Stimulated activated CD8-positive, alpha-beta memory T cell treated with anti-CD3 and anti-CD28 coated beads, Interleukin-15, amount 100 ng/mL, for 24 hours (primary cell): ENCODE measurements around the gene IL3RA.

Experiments
- DNase-seq: peaks from one replicate; pipeline ENCODE4 v3.0.0-alpha.2; 2020; ENCODE audit warnings: low read depth

IL3RA gene

DNA sequence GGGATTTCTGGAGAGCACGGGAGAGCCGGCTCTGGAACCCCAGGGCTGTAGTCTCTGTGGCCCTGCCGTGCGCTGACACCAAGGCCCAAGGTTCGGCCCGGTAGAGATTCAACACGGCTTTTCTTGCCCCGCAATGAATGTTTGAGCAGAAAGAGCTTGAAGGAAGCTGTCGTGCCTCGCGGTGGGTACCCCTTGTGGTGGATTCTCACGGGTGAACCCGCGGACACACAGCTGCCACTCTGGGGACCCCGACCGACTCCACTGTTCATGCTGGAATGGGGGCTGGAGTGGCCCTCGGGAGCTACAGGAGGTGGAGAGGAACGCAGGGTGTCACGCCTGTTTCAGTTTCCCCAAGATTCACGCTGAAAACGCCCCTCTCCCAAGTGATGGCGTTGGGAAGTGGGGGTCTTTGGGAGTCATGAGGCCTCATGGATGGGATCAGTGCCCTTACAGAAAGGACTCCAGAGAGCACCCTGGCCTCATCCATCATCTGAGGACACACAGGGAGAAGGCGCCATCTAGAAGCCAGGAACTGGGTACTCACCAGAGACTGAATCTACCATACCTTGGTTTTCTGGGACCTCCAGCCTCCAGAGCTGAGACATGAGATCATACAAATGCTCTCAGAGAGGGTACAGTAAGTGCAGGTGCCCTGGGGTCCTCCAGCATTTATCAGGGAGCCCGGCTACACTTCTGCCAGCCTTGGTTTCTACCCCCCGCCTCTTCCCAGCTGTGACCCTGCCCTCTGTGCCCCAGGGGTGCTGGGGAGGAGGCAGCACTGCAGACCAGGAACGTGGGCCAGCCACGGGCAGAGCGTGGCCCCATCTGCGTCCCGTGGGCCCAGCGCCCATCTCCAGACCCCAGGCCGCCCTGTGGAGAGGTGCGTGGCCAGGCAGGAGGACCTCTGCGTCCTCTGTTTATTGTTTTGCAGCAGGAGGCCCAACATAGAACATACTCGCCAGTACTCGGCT lies 49.0 kb downstream of the IL3RA start:
- DNase-seq, result no peak

DNA sequence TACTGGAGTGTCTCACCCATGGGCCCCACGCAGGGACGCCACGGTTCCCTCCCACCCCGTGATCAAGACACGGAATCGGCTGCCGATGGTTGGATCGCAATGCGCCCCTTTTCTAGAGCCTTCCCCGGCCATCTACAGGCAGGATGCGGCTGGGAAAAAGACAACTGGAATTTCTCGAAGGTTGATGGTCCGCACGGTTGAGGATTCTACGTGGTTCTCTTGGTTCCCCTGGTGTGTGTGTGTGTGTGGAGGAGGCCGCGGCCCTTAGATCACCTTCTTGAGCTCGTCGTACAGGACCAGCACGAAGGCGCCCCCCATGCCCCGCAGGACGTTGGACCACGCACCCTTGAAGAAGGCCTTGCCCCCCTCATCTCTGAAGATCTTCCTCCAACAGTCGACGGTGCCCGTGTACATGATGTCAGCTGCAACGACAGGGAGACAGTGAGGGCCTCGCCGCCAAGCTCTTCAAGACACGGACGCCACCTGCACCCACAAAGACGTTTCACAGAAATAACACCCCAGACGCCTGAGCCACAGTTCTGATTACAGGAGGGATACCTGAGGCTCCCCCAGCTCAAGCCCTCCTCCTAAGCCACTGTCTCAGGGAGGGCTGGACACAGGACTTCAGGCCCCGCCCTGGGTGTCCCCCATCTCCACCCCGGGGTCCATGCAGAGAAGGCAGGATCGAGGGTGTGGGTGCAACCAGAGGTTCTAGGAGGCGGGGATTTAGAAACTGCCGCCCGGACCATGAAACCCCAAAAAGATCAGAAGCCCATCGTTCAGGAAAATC lies 49.9 kb downstream of the IL3RA start:
- DNase-seq, result no peak

DNA sequence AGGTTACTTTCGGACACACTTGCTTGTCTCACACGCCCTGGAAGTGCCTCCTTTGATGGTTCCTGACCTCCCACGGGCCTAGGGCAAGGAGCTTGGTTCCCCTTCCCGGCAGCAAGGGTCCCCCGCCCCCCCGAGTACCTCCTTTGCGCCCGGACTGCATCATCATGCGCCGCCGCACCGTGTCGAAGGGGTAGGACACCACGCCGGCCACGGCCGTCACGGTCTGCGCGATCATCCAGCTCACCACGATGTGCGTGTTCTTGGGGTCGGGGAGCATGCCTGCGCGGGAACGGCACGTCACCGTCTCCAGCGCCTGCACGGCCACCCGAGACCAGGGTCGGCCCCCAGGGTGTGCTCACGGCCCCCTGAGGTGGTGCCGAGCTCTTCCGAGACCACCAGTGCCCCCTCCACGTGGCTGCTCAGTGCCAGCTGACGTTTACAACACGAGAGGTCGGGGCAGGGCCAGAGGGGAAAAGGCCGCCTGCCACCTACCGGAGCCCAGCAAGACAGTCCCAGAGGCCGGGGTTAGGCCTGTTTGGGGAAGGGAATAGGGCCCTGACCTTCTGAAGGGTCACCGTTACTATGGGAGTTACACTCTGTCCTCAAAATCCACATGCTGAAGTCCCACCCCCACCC lies 50.7 kb downstream of the IL3RA start:
- DNase-seq, result no peak

DNA sequence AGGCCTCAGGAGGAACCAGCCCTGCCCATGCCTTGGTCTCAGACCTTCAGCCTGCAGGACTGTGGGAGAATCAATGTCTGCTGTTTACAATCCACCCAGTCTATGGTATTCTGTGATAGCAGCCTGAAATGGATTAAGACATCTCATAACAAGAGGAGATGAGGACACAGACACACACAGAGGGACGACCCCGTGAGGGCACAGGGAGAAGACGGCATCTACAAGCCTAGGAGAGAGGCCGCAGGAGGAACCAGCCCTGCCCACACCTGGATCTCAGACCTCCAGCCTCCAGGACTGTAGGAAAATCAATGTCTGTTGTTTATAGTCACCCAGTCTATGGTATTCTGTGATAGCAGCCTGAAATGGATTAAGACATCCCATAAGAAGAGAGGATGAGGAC lies 52.1 kb downstream of the IL3RA start:
- DNase-seq, result no peak

DNA sequence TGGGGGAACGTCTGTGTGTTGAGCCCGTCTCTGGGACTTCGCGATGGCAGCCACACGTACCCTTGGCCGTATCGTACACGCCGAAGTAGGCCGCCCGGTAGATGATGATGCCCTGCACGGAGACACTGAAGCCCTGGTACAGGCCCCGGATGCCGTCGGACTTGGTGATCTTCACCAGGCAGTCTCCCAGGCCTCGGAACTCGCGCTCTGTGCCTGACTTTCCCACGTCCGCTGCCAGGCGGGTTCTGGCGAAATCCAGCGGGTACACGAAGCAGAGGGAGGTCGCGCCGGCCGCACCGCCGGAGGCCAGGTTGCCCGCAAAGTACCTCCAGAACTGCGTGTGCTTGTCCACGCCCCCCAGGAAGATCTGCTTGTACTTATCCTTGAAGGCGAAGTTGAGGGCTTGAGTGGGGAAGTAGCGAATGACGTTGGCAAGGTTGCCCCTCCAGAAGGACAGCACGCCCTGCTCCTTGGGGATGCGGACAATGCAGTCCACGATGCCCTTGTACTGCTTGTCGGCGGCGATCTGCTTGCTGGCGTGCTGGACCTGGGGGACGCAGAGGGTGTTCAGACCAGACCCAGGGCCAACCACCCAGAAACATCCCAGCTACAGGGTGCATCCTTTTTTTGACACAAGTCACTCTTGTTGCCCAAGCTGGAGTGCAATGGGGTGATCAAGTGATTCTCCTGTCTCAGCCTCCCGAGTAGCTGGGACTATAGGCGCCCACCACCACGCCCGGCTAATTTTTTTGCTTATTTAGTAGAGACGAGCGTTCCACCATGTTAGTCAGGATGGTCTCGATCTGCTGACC lies 52.8 kb downstream of the IL3RA start:
- DNase-seq, result no peak

DNA sequence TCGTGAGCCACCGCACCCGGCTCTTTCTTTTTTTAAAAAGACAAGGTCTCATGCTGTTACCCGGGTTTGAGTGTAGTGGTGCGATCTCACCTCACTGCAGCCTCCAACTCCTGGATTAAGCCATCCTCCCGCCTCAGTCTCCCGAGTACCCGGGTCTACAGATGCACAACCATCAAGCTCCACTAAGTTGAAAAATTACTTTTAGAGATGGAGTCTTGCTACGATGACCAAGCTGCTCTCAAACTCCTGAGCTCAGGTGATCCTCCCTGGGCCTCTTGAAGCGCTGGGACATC lies 53.4 kb downstream of the IL3RA start:
- DNase-seq, result no peak

DNA sequence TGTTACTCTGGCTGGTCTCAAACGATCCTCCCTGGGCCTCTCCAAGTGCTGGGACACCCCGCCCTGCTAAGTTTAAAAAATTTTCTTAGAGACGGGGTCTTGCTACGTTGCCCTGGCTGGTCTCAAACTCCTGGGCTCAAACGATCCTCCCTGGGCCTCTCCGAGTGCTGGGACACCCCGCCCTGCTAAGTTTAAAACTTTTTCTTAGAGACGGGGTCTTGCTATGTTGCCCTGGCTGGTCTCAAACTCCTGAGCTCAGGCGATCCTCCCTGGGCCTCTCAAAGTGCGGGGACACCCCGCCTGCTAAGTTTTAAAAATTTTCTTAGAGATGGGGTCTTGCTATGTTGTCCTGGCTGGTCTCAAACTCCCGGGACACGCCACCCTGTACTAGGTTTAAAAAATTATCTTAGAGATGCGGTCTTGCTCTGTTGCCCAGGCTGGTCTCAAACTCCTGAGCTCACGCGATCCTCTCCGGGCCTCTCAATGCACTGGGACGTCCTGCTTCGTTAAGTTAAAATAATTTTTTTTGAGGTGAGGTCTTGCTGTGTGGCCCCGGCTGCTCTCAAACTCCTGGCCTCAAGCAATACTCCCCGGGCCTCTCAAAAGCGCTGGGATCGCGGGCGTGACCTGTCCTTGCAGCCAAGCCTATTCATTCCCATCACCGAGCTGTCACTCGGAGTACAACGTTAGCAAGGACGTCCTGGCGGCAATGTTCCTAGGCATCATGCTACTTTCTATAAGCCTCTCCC lies 54.2 kb downstream of the IL3RA start:
- DNase-seq, result no peak

DNA sequence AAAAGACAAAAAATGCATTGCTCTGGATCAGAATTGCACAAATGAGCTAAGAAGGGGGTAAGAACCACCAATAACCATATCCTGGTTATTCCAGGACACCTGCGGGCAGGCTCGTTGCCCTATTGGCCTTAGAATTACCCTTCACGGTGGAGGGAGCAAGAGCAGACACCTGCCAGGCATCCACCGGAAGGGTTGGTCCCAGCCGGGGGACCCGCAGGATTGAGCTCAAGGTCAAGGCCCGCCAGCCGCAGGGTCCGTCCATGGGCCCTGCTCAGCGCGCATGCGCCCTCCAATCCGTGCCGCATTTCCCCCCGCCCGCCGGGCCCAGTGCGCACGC lies 54.8 kb downstream of the IL3RA start:
- DNase-seq, result no peak

DNA sequence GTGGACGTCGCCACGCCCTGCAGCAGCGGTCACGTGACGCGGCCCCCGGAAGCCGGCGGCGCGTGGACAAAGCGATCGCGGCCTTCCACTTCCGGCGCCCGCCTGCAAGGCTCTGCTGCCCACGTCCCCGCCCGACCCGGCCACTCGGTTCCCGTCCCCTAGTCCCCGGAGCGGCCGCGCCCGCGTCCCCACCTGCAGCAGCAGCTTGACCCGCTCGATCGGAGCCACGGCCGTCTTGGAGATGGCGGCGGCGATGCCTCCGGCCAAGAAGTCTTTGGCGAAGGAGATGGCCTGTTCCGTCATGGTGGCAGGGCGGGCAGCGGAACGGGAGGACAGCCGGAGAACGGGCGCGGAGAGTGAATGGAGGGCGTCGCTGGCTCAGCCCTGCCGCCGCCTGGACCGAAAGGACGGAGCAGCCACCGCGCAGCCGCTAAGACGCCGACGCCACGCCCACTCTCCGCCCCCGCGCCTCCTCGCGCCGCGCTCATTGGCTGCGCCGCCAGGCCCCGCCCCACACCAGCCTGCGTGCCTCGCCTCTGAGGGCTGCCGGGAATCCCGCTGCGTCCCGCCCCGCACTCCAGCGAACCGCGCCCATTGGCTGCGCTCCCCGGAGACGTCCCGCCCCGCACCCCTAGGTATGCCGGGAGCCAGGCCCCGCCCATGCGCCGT lies 55.3 kb downstream of the IL3RA start, which contains the start of gene SLC25A6:
Gene SLC25A6 (minus strand): TSS at position 407 of the 669 bp plus-strand sequence. CDS start 104 bp downstream, at position 303.
- DNase-seq, result peak; percentile 100

DNA sequence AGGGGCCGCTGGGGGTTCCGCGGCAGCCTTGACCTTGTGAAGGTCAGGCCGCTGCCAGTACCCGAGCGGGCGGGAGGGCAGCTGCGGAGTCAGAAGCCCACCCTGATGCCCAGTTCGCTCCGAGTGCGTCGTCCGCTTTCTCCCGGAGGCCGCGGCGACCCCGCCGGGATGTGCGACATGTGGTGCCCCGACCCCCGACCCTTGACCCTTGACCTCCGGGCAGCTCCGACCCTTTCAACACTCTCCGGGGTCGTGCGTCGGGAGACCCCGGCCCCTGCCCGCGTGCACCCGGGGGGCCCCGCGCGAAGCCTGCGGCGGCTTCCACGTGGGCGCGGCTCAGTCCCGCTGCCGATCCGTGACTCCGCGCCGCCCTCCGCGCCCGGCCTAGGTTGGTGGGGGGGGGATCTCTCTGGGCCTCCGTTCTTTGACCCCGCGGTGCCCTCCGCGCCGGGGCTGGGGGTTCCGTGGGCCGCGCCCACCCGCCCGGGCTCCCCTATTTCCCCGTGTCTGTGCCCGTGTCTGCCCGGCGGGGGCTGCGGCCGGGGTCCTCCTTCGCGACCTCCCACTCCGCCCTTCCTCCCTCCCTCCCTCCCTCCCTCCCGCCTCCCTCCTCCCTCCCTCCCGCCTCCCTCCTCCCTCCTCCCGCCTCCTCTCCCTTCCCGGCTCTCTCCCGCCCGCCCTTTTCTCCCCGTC lies 55.9 kb downstream of the IL3RA start:
- peak; percentile 29 for DNase-seq

DNA sequence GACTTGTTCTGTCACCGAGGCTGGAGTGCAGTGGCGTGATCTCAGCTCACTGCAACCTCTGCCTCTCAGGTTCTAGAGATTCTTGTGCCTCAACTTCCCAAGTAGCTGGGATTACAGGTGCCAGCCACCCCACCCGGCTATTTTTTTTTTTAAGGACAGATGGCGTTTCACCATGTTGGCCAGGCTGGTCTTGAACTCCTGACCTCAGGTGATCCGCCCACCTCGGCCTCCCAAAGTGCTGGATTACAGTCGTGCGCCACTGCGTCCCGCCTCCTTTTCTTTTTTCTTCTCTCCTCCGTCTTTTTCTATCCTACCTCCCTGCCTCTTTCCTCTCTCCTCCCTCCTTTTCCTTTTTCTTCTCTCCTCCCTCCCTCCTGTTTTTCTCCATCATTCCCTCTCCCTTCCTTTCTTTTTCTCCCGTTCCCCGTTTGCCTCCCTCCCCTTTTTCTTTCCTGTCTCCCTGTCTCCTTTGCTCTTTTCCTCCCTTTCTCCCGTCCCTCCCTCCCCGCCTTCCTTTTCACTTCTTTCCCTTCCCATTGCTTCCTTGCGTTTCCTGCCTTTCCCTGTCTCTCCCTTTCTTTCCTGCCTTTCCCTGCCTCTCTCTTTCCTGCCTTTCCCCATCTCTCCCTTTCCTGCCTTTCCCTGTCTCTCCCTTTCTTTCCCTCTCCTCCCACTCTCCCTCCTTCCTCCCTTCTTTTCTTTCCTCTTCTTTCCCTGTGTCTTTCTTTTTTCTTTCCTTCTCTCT lies 57.5 kb downstream of the IL3RA start:
- no peak for DNase-seq

DNA sequence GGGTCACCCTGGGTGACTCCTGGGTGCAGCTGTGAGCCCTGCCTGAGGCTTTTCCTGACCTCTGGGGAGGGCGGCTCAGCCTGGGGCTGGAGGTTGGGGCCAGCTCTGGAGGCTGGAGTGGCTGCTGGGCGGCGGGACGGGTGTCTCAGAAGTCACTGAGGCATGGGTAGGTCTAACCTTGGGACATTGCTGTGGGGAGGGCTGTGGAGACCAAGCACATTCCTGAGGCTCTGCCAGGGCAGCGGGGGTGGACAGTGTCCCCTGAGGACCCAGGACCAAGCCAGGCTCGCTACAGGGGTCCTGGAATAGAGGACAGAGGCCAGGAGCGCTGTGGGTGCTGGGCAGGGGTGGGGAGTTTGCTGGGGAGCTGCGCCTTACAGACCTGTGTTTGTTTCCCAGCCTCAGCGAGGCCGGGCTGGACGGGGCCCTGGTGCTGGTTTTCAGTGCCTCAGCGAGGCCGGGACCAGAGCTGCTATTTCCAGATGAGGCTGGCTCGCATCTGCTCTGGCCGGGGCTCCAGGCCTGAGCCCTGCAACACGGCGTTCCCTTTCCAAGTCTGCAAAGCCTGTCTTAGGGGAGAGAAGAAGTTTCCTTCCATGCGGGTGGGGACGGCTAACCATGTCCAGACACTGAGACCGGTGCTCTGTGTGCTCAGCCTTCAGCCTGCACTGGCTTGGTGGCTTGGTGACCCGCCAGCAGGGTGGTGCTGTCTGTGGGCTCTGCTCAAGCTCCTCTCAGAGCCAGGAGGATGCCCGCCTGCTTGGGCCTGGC lies 58.3 kb downstream of the IL3RA start:
- no peak for DNase-seq

DNA sequence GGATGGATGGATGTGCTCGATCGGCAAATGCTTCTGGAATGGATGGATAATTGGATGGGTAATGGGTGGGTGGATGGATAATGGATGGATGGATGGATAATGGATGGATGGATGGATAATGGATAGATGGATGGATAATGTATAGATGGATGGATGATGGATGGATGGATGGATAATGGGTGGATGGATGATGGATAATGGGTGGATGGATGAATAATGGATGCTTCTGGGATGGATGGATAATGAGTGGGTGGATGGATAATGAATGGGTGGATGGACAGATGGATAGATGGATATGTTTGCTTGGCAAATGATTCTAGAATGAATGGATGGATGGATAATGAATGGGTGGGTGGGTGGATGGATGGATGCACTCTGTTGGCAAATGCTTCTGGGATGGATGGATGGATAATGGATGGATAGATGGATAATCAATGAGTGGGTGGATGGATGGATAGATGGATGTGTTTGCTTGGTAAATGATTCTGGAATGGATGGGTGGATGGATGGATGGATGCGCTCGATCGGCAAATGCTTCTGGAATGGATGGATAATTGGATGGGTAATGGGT lies 59.1 kb downstream of the IL3RA start:
- no peak for DNase-seq

DNA sequence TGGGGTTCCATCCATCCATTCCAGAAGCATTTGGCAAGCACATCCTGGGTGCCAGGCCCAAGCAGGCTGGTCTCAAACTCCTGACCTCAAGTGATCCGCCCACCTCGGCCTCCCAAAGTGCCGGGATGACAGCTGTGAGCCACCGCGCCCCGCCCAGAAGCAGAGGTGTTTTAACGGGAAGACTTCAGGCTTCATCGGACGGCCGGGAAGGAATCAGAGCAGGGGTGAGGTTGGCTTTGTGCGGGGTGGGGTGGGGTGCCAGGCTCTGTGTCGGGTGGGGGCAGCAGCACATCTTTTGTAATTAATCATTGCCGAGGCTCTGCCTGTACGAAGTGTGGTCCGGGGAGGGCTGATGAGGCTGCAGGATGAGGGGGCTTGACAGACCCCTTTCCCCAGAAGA lies 60.4 kb downstream of the IL3RA start:
- no peak for DNase-seq

DNA sequence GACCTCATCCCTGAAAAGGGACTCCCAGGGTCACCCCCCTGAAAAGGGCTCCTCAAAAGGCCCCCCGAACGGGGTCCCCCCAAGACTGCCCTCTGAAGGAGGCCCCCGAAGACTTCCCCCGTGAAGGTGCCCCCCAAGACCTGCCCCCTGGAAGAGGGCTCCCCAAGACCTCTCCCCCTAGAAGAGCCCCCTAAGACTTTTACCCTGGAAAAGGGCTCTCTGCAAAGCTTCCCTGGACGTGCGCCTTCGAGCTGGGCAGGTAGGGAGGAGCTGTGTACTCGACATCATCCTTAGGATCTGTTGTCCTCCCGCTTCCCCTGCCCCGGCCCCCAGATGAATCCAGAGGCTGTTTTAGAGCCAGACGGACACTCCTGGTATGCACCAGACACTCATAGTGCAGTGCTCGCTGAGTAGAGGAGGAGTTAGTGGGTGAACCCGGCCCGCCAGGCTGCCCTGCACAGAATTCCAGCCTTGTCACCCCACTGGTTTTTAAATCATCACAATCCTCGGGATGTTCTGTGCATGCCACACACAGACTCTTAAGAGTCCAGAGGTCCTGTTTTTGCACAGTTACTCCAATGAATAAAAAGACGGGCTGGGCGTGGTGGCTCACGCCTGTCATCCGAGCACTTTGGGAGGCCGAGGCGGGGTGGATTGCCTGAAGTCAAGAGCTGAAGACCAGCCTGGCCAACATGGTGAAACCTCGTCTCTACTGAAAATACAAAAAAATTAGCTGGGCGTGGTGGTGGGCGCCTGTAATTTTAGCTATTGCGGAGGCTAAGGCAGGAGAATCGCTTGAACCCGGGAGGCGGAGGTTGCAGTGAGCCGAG lies 61.1 kb downstream of the IL3RA start:
- no peak for DNase-seq

DNA sequence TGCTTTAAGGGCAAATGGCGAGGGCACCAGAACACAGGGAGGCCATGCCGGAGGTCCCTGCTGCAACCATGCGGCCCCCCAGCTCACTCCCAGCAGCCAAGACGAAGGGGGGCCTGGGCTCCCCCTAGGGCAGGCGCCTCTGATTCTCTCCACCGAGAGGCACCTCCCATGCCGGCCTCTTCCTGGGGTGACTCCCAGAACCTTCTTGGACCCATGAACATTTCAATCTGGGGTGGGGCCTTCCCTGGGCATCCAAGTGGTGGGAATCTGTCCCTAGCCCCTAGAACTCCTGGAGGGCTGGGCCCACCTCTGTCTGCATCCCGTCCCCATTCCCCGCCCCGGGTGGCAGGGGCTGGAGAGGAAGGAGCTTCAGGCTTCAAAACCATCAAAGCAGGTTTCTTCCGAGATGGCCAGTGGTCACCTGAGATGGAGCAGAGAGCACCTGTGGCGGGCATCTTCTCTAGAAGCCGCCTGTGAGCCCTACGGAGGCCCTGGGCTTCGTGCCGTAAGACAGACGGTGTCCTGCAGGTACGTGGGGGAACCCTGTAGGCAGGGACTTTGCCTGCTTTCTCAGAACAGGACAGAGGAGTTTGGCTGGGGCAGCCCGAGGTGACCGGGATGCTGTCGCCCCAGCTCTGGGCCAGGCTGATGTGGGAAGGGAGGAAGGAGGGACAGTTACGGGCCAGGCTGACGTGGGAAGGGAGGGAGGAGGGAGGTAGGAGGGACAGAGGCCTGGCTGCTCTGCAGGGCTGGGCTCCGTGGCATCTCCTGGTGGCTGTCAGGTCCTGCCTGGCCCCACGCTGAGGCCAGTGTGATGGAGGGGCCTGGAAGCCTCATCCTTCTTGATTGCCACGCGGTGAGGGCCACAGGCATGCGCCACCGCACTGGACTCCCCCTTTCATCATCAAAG lies 62.1 kb downstream of the IL3RA start:
- no peak for DNase-seq
